GM18505 (cell line): ENCODE data around the gene CERS1.

Experiments
- ATAC-seq: cut with Tn5 transposase; IDR thresholded peaks from one replicate; pipeline ENCODE4 v1.9.1; 2021; ENCODE audit not compliant: unreplicated experiment
- POLR2A ChIP-seq: IDR thresholded peaks from 4 replicates; pipeline ENCODE4 v1.6.1; 2011; ENCODE audit warnings: borderline replicate concordance; ENCODE audit not compliant: insufficient read depth, insufficient read length; ENCODE audit errors: extremely low read depth

The CERS1 gene

DNA sequence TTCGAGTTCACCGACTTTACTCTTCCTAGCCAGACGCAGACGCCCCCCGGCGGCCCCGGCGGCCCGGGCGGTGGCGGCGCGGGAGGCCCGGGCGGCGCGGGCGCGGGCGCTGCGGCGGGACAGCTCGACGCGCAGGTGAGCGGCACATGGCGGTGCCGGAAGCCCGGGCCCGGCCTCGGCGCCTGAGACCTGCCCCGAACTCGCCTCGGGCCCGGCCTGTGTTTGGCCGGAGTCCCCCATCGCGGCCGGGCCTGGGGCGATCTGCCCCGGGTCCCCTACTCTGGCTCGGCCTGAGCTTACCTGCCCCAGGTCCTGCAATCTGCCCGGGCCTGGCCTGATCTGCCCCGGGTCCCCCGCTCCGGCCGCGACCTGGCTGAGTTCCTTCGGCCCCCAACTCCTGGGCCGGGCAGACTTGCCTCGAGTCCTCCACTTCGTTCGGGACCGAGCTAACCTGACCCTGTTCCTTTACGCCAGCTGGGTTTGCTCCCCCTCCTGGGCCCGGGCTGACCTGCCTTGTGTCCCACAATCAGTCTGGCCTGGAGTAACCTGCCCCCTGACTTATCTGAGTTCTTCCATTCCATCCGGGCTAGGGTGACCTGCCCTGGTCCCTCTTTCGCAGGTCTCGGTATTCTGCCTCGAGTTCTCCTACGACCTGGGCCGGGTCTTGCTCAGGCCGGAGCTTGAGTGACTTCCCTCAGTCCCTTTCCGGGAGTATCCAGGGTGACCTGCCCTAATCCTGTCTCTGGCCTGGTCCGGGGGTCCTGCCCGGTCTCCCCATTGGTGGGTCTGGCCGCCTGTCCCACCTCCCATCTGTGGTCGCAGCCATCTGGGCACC is 63.4 kb downstream of the CERS1 start:
- peak; percentile 19 for ATAC-seq
- TF ChIP-seq POLR2A, result no peak

DNA sequence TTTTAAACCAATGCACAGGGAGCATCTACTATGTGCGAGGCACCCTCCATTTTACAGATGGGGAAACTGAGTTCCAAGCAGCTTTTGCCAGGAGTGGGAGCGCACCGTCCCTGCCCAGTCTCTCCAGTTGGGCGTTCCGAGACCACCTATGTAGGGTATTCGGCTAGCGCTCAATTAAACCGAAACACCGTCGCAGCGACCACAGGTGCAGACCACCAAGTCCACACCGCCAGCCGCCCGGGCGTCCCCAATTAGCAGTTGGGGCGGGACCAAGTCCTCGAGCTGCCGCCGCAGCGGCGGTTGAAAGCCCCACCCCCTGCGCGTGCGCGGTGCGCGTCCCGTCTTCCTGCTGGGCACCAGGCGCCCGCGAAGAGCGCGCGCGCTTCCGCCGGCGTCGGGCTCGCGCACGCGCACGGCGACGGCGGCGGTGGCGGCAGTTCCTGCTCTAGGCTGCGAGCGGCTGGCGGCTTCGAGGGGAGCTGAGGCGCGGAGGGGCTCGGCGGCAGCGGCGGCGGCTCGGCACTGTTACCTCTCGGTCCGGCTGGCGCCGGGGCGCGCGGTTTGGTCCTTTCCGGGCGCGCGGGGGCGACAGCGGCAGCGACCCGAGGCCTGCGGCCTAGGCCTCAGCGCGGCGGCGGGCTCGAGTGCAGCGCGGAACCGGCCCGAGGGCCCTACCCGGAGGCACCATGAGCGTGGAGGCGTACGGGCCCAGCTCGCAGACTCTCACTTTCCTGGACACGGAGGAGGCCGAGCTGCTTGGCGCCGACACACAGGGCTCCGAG is 64.2 kb downstream of the CERS1 start, which contains the start of gene UPF1:
UPF1 (plus strand) TSS at position 436 of the 782 bp plus-strand sequence; CDS start at position 687, 251 bp downstream.
- peak; percentile 57 for ATAC-seq
- TF ChIP-seq POLR2A, result peak; percentile 95

DNA sequence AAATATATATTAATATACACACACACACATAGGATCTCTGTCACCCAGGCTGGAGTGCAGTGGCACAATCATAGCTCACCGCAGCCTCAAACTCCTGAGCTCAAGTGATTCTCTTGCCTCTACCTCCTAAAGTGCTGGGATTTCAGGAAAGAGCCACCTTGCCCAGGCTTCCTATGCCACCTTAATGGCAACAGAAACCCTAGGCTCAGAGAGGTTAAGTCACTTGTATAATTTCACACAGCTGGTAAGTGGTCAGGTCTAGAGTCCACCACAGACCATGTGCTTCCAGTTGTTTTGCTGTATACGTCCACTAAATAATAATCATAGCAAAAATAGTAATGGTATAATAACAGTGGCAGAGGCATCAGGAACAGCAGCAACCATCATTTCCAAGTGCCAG is 65.5 kb downstream of the CERS1 start:
- TF ChIP-seq POLR2A, result no peak
- no peak for ATAC-seq

DNA sequence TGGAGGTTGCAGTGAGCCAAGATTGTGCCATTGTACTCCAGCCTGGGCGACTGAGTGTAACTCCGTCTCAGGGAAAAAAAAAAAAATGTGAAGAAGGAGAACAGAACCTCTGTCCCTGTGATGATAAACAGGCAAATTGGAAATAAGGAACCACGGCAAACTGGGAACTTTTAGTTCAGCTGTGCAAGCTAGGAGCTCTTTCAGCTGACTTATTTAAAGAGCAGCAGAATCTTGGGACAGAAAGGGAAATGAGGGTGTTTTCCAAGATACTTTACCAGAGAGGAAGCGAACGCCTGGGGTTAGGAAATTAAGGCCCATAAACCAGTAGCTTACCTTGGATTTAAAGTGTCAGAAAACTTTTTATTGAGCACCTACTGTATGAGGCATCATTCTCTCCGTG is 67.2 kb downstream of the CERS1 start:
- no peak for TF ChIP-seq POLR2A
- ATAC-seq, result no peak
